K562 treated with DMSO at 1 percent for 24 hours (cell line): ENCODE results near the gene PAQR9. TPM values are rescaled to one million over a fixed set of nuclear protein-coding genes. Genes with fewer than 3 reads are reported as not detected.

Source experiments
- total RNA-seq: library from RNA; unstranded; fragments of 300-600 nt; gene quantifications from 2 replicates; pipeline ENCODE4 v1.2.3, GENCODE V29; 2022; ENCODE audit warnings: low read depth; ENCODE audit not compliant: insufficient read depth

PAQR9 gene, protein sequence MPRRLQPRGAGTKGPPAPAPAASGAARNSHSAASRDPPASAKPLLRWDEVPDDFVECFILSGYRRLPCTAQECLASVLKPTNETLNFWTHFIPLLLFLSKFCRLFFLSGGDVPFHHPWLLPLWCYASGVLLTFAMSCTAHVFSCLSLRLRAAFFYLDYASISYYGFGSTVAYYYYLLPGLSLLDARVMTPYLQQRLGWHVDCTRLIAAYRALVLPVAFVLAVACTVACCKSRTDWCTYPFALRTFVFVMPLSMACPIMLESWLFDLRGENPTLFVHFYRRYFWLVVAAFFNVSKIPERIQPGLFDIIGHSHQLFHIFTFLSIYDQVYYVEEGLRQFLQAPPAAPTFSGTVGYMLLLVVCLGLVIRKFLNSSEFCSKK
- total RNA-seq = 0.42 and 0.95 TPM in 2 replicates

DNA sequence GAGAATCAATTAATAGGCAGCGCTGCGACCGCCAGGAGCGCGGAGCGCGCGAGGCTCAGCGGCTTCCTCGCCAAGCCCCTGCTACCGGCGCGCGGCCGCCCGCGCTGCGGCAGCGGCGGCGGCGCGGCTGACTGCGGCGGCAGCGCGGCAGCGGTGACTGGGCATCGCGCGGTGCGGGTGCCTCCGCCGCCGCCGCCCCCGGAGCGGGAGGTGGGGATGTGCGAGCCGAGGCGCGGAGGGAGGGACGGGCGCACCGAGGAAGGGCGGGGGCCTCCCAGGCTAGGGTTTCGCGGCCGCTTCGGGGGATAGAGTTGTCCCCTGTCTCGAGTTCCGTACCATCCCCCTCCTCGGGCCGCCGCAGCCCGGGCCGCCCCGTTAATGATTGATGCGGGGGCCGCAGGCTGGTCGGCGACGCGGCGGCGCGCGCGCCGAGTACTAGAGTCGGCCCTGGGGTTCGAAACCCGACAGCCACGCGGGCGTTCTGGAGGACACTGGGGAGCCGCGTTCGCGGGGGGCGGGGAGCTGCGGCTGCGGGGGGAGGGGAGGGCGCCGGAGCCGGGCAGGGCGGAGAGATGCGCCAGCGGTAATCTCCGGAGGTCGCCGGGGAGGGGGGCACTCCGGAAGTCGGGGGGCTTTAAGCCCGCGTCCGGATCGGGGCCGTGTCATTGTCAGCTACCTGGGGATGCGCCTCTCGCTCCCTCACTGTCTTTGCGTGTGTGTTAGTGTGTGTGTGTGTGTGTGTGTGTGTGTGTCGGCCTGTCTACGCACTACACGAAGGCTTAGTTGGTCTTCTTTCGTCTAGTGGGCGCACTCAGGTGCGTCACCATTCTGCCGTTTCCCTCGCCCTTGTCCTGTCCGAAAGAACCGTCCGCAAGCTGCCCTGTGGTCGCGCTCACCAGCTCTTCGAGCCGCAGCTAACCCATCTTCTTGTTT is at the start of gene PAQR9:
TSS of gene PAQR9 (minus strand) at position 159 of the 933 bp plus-strand sequence. CDS start 338 bp downstream, outside the sequence.

DNA sequence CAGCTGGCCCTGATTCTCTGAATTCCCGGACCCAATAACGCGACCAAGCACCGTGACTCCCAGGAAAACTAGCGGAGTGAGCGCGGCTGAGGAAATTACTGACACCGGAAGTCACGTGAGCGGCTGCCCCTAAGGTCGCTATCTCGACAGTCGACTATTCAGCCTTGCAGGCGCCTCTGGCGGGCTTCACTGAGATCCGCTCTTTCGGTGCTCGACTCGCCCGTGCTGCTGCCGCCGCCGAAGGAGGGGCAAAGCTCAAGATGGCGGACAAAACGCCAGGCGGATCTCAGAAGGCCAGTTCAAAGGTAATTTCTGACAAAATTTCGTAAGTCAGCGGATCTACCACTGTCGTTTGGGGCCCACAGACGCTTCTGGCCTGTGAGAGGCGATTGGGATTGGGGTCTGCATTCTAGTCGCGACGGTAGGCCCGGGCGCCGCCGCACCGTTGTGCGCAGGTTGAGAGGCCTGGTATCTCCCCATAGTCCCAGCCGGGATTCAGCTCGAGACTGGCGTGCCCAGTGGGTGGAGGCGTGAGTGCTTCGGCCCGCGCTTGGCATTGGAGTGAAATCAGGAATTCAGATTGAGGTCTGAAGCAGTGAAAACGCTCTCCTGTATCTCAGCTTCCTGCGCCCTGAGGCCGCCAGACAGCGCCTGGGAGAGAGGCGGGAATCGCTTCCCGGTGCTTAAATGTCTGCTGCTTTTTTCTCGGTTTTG is 38.1 kb upstream of the PAQR9 start, which contains the start of gene U2SURP:
TSS of gene U2SURP (plus strand) at position 202 of the 714 bp plus-strand sequence. CDS start at position 261, 59 bp downstream.

Other genes starting within 250 kb of the PAQR9 start
- 4.3 and 5.5 TPM in 2 replicates for gene TRPC1, start 239.6 kb downstream of the PAQR9 start, total RNA-seq
- gene PCOLCE2, start 74.6 kb downstream of the PAQR9 start, total RNA-seq = 0.43 TPM in 1 of 2 replicates, not detected in the other
- gene U2SURP, start 37.9 kb upstream of the PAQR9 start, total RNA-seq = 24.6 TPM in 2 replicates
- gene CHST2, start 156.1 kb upstream of the PAQR9 start, total RNA-seq = 37.5 and 39.1 TPM in 2 replicates